HUES64 (cell line): ENCODE measurements around the gene MAOA.

Experiments
- H3K27ac ChIP-seq: 2 replicates; pipeline ENCODE4 v1.7.0; 2013; ENCODE audit warnings: low read depth, low read length, inconsistent platforms
- H3K27me3 ChIP-seq: 2 replicates; pipeline ENCODE4 v1.6.1; 2013; ENCODE audit warnings: mild to moderate bottlenecking, low read length; ENCODE audit not compliant: insufficient read depth
- H3K36me3 ChIP-seq: 2 replicates; pipeline ENCODE4 v1.6.1; 2013; ENCODE audit warnings: mild to moderate bottlenecking, low read length; ENCODE audit not compliant: insufficient read depth
- H3K4me1 ChIP-seq: 2 replicates; pipeline ENCODE4 v1.6.1; 2013; ENCODE audit warnings: mild to moderate bottlenecking, low read length, moderate library complexity; ENCODE audit not compliant: insufficient read depth
- H3K4me3 ChIP-seq: 2 replicates; pipeline ENCODE4 v1.5.1; 2013; ENCODE audit warnings: mild to moderate bottlenecking, low read length, moderate library complexity
- H3K9ac ChIP-seq: 2 replicates; pipeline ENCODE4 v1.6.1; 2013; ENCODE audit warnings: mild to moderate bottlenecking, low read depth, low read length
- H3K9me3 ChIP-seq: 2 replicates; pipeline ENCODE4 v1.6.1; 2013; ENCODE audit warnings: low read depth, low read length; ENCODE audit not compliant: insufficient read depth
- WGBS: fragments of 150-250, 120-280 bp; methylation state at CpG from one replicate; pipeline ENCODE4 v1.1.7; 2013; ENCODE audit warnings: missing lambda C conversion rate; 5-methylcytosine and 5-hydroxymethylcytosine counted together

The MAOA gene

DNA sequence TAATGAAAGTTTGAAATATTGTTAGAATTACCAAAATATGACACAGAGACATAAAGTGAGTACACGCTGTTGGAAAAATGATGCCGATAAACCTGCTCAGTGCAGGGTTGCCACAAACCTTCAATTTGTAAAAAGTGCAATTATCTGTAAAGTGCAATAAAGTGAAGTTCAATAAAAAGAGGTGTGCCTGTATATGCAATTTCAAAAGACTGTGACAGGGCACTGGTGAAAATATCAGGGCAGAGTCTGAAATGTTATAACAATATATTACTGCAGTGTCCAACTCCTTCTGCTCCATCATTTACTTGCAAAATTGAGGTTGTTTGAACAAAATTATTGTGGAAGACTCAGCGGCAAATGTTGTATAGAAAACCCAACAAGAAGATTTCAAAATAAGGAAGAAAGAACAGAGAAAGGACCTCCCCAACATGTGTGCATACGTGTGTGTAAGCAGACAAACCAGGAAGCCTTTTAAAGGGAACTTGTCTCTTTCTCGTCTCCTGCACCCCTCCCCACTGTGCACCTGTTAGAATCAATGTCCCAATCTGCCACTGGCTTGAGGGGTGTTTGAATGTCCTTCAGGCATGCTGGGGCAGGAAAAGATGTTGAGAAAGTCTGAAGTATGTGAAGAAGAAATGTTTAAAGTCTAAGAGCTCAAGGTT lies 130.0 kb downstream of the MAOA start:
- WGBS, result 92% methylated on average over 4 of the region's 5 CpGs
- H3K27ac ChIP-seq, result no peak overlapping the region
- no peaks in the 10 kb centered on the region for H3K4me1 ChIP-seq
- no peaks in the 10 kb centered on the region for H3K9me3 ChIP-seq
- no peak overlapping the region for H3K4me3 ChIP-seq
- no peaks in the 10 kb centered on the region for H3K36me3 ChIP-seq
- no peaks in the 10 kb centered on the region for H3K27me3 ChIP-seq
- no peak overlapping the region for H3K9ac ChIP-seq
